ENCODE results near the gene EMSY.

EMSY gene

DNA sequence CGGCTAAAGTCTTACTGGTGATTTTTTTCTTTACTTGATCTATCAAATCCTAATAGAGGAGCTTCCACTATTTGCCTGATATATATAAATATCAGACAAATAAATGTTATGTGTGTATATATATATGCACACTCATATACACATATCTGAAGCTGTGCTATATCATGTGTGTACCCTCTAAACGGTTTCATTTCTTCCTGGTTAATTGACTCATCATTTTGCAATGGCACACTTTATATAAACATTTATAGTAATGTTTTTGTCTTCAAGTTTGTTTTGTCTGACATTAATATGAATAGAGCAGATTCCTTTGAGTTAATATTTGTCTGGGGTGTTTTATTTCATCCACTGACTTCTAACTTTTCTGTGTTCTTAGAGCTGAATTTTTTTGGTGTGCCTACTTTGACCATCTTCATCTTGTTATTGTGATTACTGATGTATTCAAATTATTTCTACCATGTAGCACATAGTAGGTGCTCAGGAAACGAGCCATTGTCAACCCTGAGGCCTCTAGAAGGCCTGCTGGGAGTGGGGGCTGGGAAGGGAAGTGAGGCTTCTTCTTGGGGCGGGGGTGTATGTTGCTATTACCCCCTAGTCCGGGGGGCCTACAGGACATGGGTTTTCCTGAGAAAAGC is 143.1 kb downstream of the EMSY start:
- no peak overlapping the region for H3K4me3 ChIP-seq (ENCODE audit: low read length)
- DNase-seq (ENCODE audit: low read depth), result no peak
- TF ChIP-seq CTCF (conservative IDR thresholded peaks at IDR 0.05; ENCODE audit: low read length), result no peak

DNA sequence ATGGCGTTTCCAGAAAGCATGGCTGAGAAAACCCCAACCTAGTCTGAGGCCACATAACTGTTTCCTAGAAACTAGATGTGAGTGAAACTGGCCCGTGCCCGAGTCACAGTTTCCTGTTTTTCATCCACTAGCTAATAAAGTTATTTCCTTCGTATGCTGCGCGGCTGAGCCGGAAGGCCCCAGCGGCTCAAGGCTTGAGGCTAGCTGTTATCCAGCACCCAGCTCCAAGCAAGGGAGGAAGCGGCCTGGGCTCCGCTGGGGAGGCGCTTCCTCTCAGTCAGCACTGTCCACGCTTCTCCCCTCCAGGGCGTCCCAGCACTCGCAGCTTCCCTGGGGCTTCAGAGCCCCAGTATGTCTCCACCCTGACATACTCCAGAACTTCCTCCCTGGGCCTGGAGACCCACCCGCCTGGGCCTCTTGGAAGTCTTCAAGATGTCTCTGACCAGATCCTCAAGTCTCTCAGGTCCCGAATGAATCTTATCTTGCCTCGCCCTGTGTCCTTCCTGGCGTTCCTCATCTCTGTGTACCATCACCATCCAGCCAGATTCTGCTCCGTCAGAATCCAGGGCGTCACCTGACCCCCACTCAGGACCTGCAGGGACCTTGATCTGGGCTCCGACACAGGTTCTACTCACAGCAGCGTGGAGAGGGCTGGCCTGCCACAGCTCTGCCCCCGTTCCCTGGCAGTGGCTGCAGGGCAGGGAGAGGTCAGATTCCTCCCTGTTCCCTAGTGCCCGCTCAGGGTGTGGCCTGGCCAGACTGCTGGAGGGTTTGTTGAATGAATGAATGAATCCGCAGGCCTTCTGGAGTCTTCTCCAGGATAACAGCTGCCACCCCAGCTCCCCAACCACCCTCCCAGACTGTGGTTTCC is 143.9 kb downstream of the EMSY start:
- no peak for TF ChIP-seq CTCF (conservative IDR thresholded peaks at IDR 0.05; ENCODE audit: low read length)
- DNase-seq (ENCODE audit: low read depth), result no peak
- H3K4me3 ChIP-seq (ENCODE audit: low read length), result no peak overlapping the region

DNA sequence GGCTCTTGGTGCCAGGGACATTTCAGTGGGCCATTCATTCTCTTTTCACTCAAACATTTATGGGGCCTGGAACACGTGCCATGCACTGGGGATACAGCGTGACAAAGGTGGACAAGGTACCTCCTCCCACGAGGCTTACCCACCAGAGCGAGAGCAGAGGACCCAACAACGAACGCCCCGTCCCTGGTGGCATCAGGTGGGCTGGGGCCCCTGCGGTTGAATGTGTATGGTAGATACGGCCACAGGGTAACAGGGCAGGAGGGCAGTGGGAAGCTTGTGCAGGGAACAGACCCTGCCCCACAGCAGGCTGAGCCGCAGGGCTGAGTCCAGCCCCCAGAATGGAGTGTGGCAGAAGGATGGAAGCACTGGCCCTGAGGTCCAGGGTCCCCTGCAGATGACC is 144.7 kb downstream of the EMSY start:
- TF ChIP-seq CTCF (conservative IDR thresholded peaks at IDR 0.05; ENCODE audit: low read length), result no peak
- no peak for DNase-seq (ENCODE audit: low read depth)
- H3K4me3 ChIP-seq (ENCODE audit: low read length), result no peak overlapping the region

GRCh38 chr11:76589964-76590950 is 145.4 kb downstream of the EMSY start:
- DNase-seq (ENCODE audit: low read depth), result no peak
- H3K4me3 ChIP-seq (ENCODE audit: low read length), result no peak overlapping the region
- no peak for TF ChIP-seq CTCF (conservative IDR thresholded peaks at IDR 0.05; ENCODE audit: low read length)

DNA sequence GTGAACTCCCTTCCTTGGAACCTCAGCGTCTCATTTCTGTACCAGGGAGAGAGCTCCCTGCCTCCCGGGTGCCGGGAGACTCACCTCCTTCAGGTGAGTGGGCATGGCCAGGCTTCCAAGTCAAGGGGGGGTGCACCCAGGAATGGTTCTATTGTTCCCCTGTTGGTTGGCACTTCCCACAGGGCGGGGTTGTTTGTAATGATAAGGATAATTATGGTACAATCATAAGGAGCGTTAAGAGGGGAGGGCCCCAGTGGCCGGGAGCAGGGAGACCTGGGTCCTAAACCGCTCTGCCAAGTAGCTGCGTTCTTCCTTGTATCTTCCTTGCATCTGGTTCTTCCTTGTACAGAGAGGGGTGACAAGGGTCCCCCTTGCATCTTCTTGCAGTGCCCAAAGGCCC is 146.6 kb downstream of the EMSY start:
- DNase-seq (ENCODE audit: low read depth), result no peak
- no peak for TF ChIP-seq CTCF (conservative IDR thresholded peaks at IDR 0.05; ENCODE audit: low read length)
- no peak overlapping the region for H3K4me3 ChIP-seq (ENCODE audit: low read length)

DNA sequence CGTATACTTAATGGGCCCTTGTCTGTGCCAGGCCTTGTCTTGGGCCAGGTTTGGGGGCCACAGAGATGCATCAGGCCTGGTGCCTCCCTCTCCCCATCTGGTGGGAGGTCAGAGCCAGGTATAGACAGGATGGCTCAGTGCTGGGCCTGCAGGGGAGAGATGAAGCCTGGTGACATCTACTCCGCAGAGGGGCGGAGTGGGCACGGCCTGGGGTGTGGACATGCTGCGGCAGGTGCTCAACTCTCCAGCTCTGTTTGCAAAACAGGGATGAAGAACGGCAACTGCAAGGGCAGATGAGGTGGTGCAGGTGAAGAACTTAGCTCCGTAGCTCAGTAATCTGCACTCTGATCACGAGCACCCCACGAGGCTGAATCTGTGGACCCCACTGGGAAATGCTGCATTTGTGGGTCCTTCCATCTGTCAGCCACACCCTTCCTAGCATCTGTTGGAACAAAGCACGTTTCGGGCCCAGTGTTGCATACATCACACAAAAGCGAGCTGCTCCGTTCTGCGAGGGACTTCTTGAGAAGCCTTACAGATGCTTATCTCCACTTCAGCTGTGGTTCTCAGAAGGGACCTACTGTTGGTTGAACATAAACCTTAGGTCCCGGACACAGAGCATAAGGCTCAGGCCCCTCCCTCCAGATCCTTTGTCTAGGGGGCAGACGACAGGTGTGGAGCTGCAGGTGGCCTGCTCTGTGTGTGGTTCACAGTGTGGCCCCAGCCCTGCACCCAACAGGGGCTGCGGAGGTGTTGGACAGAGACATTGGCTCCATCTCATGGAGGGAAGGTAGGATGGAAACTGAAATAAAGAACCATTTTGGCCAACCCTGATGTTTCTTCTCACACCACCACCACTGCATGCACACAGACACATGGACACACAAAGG is 147.5 kb downstream of the EMSY start:
- no peak for DNase-seq (ENCODE audit: low read depth)
- no peak overlapping the region for H3K4me3 ChIP-seq (ENCODE audit: low read length)
- TF ChIP-seq CTCF (conservative IDR thresholded peaks at IDR 0.05; ENCODE audit: low read length), result no peak

All from AG10803 (cell line).